GM23338 (cell line): Measurements from ENCODE around the gene RNF213. TPM values are rescaled to one million over a fixed set of nuclear protein-coding genes. Genes with fewer than 3 reads are reported as not detected.

Experiments
- EZH2 ChIP-seq: fragments of 200-600 bp; sonication (generic); IDR thresholded peaks from one replicate; pipeline ENCODE4 v1.8.0; 2017; ENCODE audit warnings: antibody characterized with exemption, mild to moderate bottlenecking, low read depth; ENCODE audit not compliant: unreplicated experiment
- REST ChIP-seq: IDR thresholded peaks from one replicate; pipeline ENCODE4 v1.6.1; 2018; ENCODE audit warnings: antibody characterized with exemption; ENCODE audit not compliant: unreplicated experiment
- ZNF114 ChIP-seq: fragments of 250-450 bp; sonication (Bioruptor Pico); IDR thresholded peaks from 2 replicates; pipeline ENCODE4 v1.5.0; 2020; ENCODE audit warnings: mild to moderate bottlenecking, moderate library complexity
- polyA plus RNA-seq: library from polyadenylated mRNA; unstranded; fragments of >200 nt; fragmentation: Nextera tagmentation; extraction: Ambion mirVana; gene quantifications from 2 replicates; pipeline ENCODE4 v1.2.1, GENCODE V29; 2016
- total RNA-seq: library from RNA; depleted of rRNA; stranded (reverse); fragments of >200 nt; shearing (Covaris generic); gene quantifications from 2 replicates; pipeline ENCODE4 v1.2.3, GENCODE V29; 2014
- TF ChIP-seq, protein P1 (sequence below): fragments of 250-450 bp; sonication (Bioruptor Pico); IDR thresholded peaks from 2 replicates; pipeline ENCODE4 v1.5.0; 2020; ENCODE audit warnings: mild to moderate bottlenecking, moderate library complexity

The RNF213 gene
- total and polyA plus RNA-seq, 2 experiments from 2014 or later = 21.2 to 67.2 TPM

- TF ChIP-seq, protein P1, sequence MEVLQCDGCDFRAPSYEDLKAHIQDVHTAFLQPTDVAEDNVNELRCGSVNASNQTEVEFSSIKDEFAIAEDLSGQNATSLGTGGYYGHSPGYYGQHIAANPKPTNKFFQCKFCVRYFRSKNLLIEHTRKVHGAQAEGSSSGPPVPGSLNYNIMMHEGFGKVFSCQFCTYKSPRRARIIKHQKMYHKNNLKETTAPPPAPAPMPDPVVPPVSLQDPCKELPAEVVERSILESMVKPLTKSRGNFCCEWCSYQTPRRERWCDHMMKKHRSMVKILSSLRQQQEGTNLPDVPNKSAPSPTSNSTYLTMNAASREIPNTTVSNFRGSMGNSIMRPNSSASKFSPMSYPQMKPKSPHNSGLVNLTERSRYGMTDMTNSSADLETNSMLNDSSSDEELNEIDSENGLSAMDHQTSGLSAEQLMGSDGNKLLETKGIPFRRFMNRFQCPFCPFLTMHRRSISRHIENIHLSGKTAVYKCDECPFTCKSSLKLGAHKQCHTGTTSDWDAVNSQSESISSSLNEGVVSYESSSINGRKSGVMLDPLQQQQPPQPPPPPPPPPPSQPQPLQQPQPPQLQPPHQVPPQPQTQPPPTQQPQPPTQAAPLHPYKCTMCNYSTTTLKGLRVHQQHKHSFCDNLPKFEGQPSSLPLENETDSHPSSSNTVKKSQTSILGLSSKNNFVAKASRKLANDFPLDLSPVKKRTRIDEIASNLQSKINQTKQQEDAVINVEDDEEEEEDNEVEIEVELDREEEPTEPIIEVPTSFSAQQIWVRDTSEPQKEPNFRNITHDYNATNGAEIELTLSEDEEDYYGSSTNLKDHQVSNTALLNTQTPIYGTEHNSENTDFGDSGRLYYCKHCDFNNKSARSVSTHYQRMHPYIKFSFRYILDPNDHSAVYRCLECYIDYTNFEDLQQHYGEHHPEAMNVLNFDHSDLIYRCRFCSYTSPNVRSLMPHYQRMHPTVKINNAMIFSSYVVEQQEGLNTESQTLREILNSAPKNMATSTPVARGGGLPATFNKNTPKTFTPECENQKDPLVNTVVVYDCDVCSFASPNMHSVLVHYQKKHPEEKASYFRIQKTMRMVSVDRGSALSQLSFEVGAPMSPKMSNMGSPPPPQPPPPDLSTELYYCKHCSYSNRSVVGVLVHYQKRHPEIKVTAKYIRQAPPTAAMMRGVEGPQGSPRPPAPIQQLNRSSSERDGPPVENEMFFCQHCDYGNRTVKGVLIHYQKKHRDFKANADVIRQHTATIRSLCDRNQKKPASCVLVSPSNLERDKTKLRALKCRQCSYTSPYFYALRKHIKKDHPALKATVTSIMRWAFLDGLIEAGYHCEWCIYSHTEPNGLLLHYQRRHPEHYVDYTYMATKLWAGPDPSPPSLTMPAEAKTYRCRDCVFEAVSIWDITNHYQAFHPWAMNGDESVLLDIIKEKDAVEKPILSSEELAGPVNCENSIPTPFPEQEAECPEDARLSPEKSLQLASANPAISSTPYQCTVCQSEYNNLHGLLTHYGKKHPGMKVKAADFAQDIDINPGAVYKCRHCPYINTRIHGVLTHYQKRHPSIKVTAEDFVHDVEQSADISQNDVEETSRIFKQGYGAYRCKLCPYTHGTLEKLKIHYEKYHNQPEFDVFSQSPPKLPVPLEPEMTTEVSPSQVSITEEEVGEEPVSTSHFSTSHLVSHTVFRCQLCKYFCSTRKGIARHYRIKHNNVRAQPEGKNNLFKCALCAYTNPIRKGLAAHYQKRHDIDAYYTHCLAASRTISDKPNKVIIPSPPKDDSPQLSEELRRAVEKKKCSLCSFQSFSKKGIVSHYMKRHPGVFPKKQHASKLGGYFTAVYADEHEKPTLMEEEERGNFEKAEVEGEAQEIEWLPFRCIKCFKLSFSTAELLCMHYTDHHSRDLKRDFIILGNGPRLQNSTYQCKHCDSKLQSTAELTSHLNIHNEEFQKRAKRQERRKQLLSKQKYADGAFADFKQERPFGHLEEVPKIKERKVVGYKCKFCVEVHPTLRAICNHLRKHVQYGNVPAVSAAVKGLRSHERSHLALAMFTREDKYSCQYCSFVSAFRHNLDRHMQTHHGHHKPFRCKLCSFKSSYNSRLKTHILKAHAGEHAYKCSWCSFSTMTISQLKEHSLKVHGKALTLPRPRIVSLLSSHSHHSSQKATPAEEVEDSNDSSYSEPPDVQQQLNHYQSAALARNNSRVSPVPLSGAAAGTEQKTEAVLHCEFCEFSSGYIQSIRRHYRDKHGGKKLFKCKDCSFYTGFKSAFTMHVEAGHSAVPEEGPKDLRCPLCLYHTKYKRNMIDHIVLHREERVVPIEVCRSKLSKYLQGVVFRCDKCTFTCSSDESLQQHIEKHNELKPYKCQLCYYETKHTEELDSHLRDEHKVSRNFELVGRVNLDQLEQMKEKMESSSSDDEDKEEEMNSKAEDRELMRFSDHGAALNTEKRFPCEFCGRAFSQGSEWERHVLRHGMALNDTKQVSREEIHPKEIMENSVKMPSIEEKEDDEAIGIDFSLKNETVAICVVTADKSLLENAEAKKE = no peak
- TF ChIP-seq REST (no peak), EZH2 (no peak), ZNF114 (CRISPR knock-in tag) (no peak)
Observed at GRCh38 chr17:80430446-80431245, 170.0 kb downstream of the RNF213 start (continued).
